Activated naive CD4-positive, alpha-beta T cell treated with anti-CD3 and anti-CD28 coated beads, Interleukin-2, amount 50 U/mL, for 72 hours (primary cell): ENCODE data around the gene EBF3. TPM values are rescaled to one million over a fixed set of nuclear protein-coding genes. Genes with fewer than 3 reads are reported as not detected.
A peak's percentile ranks its signal among the peaks of the same experiment; 100 is the strongest.

Source experiments
- ATAC-seq, 2 donors: fragments of 150-1000 bp; cut with Tn5 transposase; 2 replicates each; pipeline ENCODE4 v1.10.0; 2021; ENCODE audit warnings: mild to moderate bottlenecking in 2 of 2, moderate library complexity in 2 of 2
- DNase-seq, 2 donors: peaks; one replicate each; pipeline ENCODE4 v3.0.0; 2021 to 2022; ENCODE audit warnings: low spot score in 2 of 2
- H3K27ac Mint-ChIP-seq, 2 donors: one replicate each; pipeline ENCODE4 v1.8.0; 2022; ENCODE audit warnings: mild to moderate bottlenecking in 2 of 2, mixed read lengths in 2 of 2
- H3K36me3 Mint-ChIP-seq, 2 donors: one replicate each; pipeline ENCODE4 v1.8.0; 2022; ENCODE audit warnings: mixed read lengths in 2 of 2
- H3K9me3 Mint-ChIP-seq, 2 donors: one replicate each; pipeline ENCODE4 v1.8.0; 2022; ENCODE audit warnings: mixed read lengths in 2 of 2
- total RNA-seq, 2 donors: library from RNA; stranded (reverse); gene quantifications; one replicate each; pipeline ENCODE4 v1.2.3, GENCODE V29; 2022

EBF3 gene
- total RNA-seq, 2 donors from 2014 or later, result not detected

GRCh38 chr10:129897871-129898626, 66.0 kb downstream of the EBF3 start:
- Mint-ChIP-seq H3K27ac (no peak overlapping the region), H3K9me3 (no peaks in the 10 kb centered on the region), H3K36me3 (no peaks in the 10 kb centered on the region)
- DNase-seq (no peak), ATAC-seq (no peak)

GRCh38 chr10:129896860-129897200, 67.2 kb downstream of the EBF3 start:
- no peak for DNase-seq
- Mint-ChIP-seq H3K27ac (no peak overlapping the region), H3K36me3 (no peaks in the 10 kb centered on the region), H3K9me3 (no peaks in the 10 kb centered on the region)
- no peak for ATAC-seq

GRCh38 chr10:129896136-129896859, 67.8 kb downstream of the EBF3 start:
- Mint-ChIP-seq H3K9me3 (no peaks in the 10 kb centered on the region), H3K36me3 (no peaks in the 10 kb centered on the region), H3K27ac (no peak overlapping the region)
- DNase-seq (no peak), ATAC-seq (no peak)

- DNase-seq, result no peak
- ATAC-seq, result no peak
- Mint-ChIP-seq H3K27ac (no peak overlapping the region), H3K36me3 (no peaks in the 10 kb centered on the region), H3K9me3 (no peaks in the 10 kb centered on the region)
Observed at GRCh38 chr10:129895811-129896135, 68.3 kb downstream of the EBF3 start.

GRCh38 chr10:129894698-129895097, 69.4 kb downstream of the EBF3 start:
- no peak for DNase-seq
- no peak overlapping the region for H3K27ac Mint-ChIP-seq
- no peaks in the 10 kb centered on the region for H3K9me3 Mint-ChIP-seq
- no peaks in the 10 kb centered on the region for H3K36me3 Mint-ChIP-seq
- no peak for ATAC-seq

- Mint-ChIP-seq H3K9me3 (no peaks in the 10 kb centered on the region), H3K36me3 (no peaks in the 10 kb centered on the region), H3K27ac (no peak overlapping the region)
- DNase-seq (no peak), ATAC-seq (no peak)
Observed at GRCh38 chr10:129893104-129894089, 70.7 kb downstream of the EBF3 start.

- no peaks in the 10 kb centered on the region for H3K9me3 Mint-ChIP-seq
- H3K27ac Mint-ChIP-seq, result no peak overlapping the region
- no peaks in the 10 kb centered on the region for H3K36me3 Mint-ChIP-seq
- DNase-seq, result no peak
- no peak for ATAC-seq
Observed at GRCh38 chr10:129892548-129893052, 71.5 kb downstream of the EBF3 start.

- no peaks in the 10 kb centered on the region for H3K9me3 Mint-ChIP-seq
- no peak for DNase-seq
- ATAC-seq, result no peak
- no peak overlapping the region for H3K27ac Mint-ChIP-seq
- H3K36me3 Mint-ChIP-seq, result no peaks in the 10 kb centered on the region
Observed at GRCh38 chr10:129891806-129892205, 72.3 kb downstream of the EBF3 start.

- H3K36me3 Mint-ChIP-seq, result no peaks in the 10 kb centered on the region
- no peaks in the 10 kb centered on the region for H3K9me3 Mint-ChIP-seq
- ATAC-seq (no peak), DNase-seq (no peak)
- H3K27ac Mint-ChIP-seq, result no peak overlapping the region
Observed at GRCh38 chr10:129890170-129890569, 73.9 kb downstream of the EBF3 start.

- ATAC-seq (peak; percentile 44 to 62), DNase-seq (peak in 1 of 2 donors; percentile 63)
Observed at GRCh38 chr10:129888784-129889616, 75.1 kb downstream of the EBF3 start.

GRCh38 chr10:129887986-129888783, 75.9 kb downstream of the EBF3 start:
- H3K9me3 Mint-ChIP-seq, result no peaks in the 10 kb centered on the region
- no peak for DNase-seq
- no peaks in the 10 kb centered on the region for H3K36me3 Mint-ChIP-seq
- no peak overlapping the region for H3K27ac Mint-ChIP-seq
- ATAC-seq, result no peak

More at GRCh38 chr10:129888784-129889616, 75.1 kb downstream of the EBF3 start:
- Mint-ChIP-seq H3K36me3 (no peaks in the 10 kb centered on the region), H3K27ac (no peak overlapping the region), H3K9me3 (no peaks in the 10 kb centered on the region)

GRCh38 chr10:129887381-129887905, 76.6 kb downstream of the EBF3 start:
- no peak for ATAC-seq
- H3K27ac Mint-ChIP-seq, result no peak overlapping the region
- no peaks in the 10 kb centered on the region for H3K36me3 Mint-ChIP-seq
- no peak for DNase-seq
- H3K9me3 Mint-ChIP-seq, result no peaks in the 10 kb centered on the region

GRCh38 chr10:129886263-129886662, 77.8 kb downstream of the EBF3 start:
- Mint-ChIP-seq H3K36me3 (no peaks in the 10 kb centered on the region), H3K9me3 (no peaks in the 10 kb centered on the region), H3K27ac (no peak overlapping the region)
- DNase-seq, result no peak
- ATAC-seq, result no peak

GRCh38 chr10:129885526-129885925, 78.5 kb downstream of the EBF3 start:
- Mint-ChIP-seq H3K27ac (no peak overlapping the region), H3K36me3 (no peaks in the 10 kb centered on the region), H3K9me3 (no peaks in the 10 kb centered on the region)
- DNase-seq, result no peak
- no peak for ATAC-seq

- H3K36me3 Mint-ChIP-seq, result no peaks in the 10 kb centered on the region
- DNase-seq (no peak), ATAC-seq (no peak)
- no peak overlapping the region for H3K27ac Mint-ChIP-seq
- H3K9me3 Mint-ChIP-seq, result no peaks in the 10 kb centered on the region
Observed at GRCh38 chr10:129884398-129885078, 79.5 kb downstream of the EBF3 start.
